ENCODE results near the gene EXOC3.

GRCh38 chr5:476814-477175, 33.8 kb downstream of the EXOC3 start:
- TF ChIP-seq POLR2A (IDR thresholded peaks at IDR 0.05) (no peak), CTCF (IDR thresholded peaks at IDR 0.05) (no peak), POLR2AphosphoS5 (IDR thresholded peaks at IDR 0.05) (no peak)

Data from breast epithelium (tissue), 3 donors.